ENCODE data around the gene SORCS1. TPM values are rescaled to one million over a fixed set of nuclear protein-coding genes. Genes with fewer than 3 reads are reported as not detected.

The SORCS1 gene
- total RNA-seq, 1 donor from 2014 or later: 1.1 TPM

DNA sequence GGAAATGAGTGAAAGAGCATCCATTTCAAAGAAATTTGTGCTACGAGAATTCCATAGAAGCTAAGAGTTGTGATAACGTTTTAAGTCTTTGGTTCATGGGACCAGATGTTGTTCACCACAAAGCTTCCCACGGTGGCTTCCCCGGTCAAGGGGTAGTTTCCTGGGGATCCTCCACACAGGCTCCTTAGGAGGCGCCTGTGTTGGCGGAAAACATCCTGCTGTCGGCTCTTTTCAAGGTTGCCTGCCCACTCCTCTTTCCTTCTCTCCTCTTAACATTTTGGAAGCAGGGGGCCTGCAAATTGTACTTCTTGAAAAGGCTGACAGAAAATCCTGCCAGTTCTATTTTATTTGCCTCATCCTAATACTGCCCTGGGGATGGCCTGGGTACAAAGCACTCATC lies 398.6 kb downstream of the SORCS1 start:
- no peak overlapping the region for H3K4me3 Mint-ChIP-seq (ENCODE audit: unreplicated experiment)
- Histone ChIP-seq H3K79me2 (ENCODE audit: insufficient read depth, low read length) (no peaks in the 10 kb centered on the region), H3K9ac (ENCODE audit: low read length) (no peak overlapping the region), H4K20me1 (ENCODE audit: insufficient read depth, low read length) (no peaks in the 10 kb centered on the region), H2AFZ (ENCODE audit: low read depth, low read length) (no peak overlapping the region), H3K27me3 (ENCODE audit: insufficient read depth, low read length) (no peaks in the 10 kb centered on the region), H3K9me3 (ENCODE audit: insufficient read depth, low read depth, low read length) (no peaks in the 10 kb centered on the region), H3K4me1 (ENCODE audit: insufficient read depth, low read length) (no peaks in the 10 kb centered on the region), H3K36me3 (ENCODE audit: insufficient read depth, low read length) (no peaks in the 10 kb centered on the region), H3K27ac (ENCODE audit: low read depth, low read length) (no peak overlapping the region), H3K4me2 (ENCODE audit: low read length) (no peak overlapping the region), H3K4me3 (ENCODE audit: insufficient read depth, low read depth, low read length) (no peak overlapping the region)
- no peaks in the 10 kb centered on the region for H3K36me3 Mint-ChIP-seq (ENCODE audit: low read depth, unreplicated experiment)
- H3K9me3 Mint-ChIP-seq (ENCODE audit: unreplicated experiment): no peaks in the 10 kb centered on the region
- FAIRE-seq (no peak), DNase-seq (ENCODE audit: low read depth) (no peak)
- H3K27me3 Mint-ChIP-seq (ENCODE audit: low read depth, unreplicated experiment): no peaks in the 10 kb centered on the region
- H3K4me1 Mint-ChIP-seq (ENCODE audit: low read depth, unreplicated experiment): no peaks in the 10 kb centered on the region
- TF ChIP-seq EZH2 (IDR thresholded peaks at IDR 0.05; ENCODE audit: insufficient read depth, low read length): no peak
- TF ChIP-seq, protein P1, sequence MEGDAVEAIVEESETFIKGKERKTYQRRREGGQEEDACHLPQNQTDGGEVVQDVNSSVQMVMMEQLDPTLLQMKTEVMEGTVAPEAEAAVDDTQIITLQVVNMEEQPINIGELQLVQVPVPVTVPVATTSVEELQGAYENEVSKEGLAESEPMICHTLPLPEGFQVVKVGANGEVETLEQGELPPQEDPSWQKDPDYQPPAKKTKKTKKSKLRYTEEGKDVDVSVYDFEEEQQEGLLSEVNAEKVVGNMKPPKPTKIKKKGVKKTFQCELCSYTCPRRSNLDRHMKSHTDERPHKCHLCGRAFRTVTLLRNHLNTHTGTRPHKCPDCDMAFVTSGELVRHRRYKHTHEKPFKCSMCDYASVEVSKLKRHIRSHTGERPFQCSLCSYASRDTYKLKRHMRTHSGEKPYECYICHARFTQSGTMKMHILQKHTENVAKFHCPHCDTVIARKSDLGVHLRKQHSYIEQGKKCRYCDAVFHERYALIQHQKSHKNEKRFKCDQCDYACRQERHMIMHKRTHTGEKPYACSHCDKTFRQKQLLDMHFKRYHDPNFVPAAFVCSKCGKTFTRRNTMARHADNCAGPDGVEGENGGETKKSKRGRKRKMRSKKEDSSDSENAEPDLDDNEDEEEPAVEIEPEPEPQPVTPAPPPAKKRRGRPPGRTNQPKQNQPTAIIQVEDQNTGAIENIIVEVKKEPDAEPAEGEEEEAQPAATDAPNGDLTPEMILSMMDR (IDR thresholded peaks at IDR 0.05; ENCODE audit: insufficient read depth, low read depth, low read length): no peak
- no peak overlapping the region for H3K27ac Mint-ChIP-seq (ENCODE audit: unreplicated experiment)

DNA sequence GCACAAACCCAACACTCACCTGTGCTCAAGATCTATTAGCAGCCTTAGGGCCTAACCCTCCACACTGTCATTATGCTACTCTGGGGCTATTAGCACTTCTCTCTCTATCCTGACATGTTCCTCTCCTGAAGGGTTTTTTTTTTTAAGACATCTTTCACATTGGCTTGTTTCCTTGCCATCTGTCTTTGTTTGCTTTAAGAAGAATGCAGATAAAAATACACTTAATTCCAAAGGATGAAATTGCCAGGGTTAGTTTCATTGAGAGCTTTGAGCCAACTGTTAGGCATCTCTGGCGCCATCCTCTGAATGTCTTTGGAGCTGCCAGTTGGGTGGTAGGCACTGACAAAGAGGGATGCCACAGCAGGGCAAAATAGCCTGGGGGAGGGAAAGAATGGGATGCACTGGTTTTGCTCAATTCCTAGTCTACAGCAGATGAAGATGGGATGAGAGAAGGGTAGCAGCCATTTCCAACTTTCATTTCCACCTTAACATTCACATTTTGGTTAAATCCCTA lies 399.2 kb downstream of the SORCS1 start:
- Histone ChIP-seq H4K20me1 (ENCODE audit: insufficient read depth, low read length) (no peaks in the 10 kb centered on the region), H3K4me3 (ENCODE audit: insufficient read depth, low read depth, low read length) (no peak overlapping the region), H3K79me2 (ENCODE audit: insufficient read depth, low read length) (no peaks in the 10 kb centered on the region), H3K9me3 (ENCODE audit: insufficient read depth, low read depth, low read length) (no peaks in the 10 kb centered on the region), H3K27me3 (ENCODE audit: insufficient read depth, low read length) (no peaks in the 10 kb centered on the region), H3K4me1 (ENCODE audit: insufficient read depth, low read length) (no peaks in the 10 kb centered on the region), H3K27ac (ENCODE audit: low read depth, low read length) (no peak overlapping the region), H3K36me3 (ENCODE audit: insufficient read depth, low read length) (no peaks in the 10 kb centered on the region), H3K4me2 (ENCODE audit: low read length) (no peak overlapping the region), H3K9ac (ENCODE audit: low read length) (no peak overlapping the region), H2AFZ (ENCODE audit: low read depth, low read length) (no peak overlapping the region)
- H3K27me3 Mint-ChIP-seq (ENCODE audit: low read depth, unreplicated experiment): no peaks in the 10 kb centered on the region
- no peaks in the 10 kb centered on the region for H3K9me3 Mint-ChIP-seq (ENCODE audit: unreplicated experiment)
- no peaks in the 10 kb centered on the region for H3K4me1 Mint-ChIP-seq (ENCODE audit: low read depth, unreplicated experiment)
- TF ChIP-seq, protein P1 (IDR thresholded peaks at IDR 0.05; ENCODE audit: insufficient read depth, low read depth, low read length): no peak
- TF ChIP-seq EZH2 (IDR thresholded peaks at IDR 0.05; ENCODE audit: insufficient read depth, low read length): no peak
- FAIRE-seq (no peak), DNase-seq (ENCODE audit: low read depth) (no peak)
- no peaks in the 10 kb centered on the region for H3K36me3 Mint-ChIP-seq (ENCODE audit: low read depth, unreplicated experiment)
- H3K4me3 Mint-ChIP-seq (ENCODE audit: unreplicated experiment): no peak overlapping the region
- H3K27ac Mint-ChIP-seq (ENCODE audit: unreplicated experiment): no peak overlapping the region

DNA sequence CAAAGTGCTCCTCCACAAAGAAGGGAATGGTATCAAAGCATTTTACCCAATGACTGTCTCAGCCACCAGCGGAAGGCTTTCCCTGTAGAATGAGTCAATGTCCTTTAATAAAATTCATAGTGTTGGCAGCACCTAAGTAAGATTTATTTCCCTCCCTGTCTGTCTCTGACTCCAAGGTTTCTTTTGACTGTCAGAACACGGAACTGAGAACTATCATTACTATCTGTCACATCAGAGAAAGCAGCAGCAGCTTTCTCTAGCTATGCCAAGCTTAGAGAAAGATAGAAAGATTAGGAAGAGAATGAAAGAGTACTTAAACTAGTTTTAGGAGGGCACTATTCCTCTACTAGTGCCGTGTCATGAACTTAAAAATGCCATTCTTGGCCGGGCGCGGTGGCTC lies 400.1 kb downstream of the SORCS1 start:
- no peak overlapping the region for H2AFZ ChIP-seq (ENCODE audit: low read depth, low read length)
- no peaks in the 10 kb centered on the region for H3K9me3 Mint-ChIP-seq (ENCODE audit: unreplicated experiment)

More for the DNA sequence above, 400.1 kb downstream of the SORCS1 start:
- no peaks in the 10 kb centered on the region for H3K27me3 Mint-ChIP-seq (ENCODE audit: low read depth, unreplicated experiment)
- Histone ChIP-seq H3K9ac (ENCODE audit: low read length) (no peak overlapping the region), H3K27ac (ENCODE audit: low read depth, low read length) (no peak overlapping the region), H4K20me1 (ENCODE audit: insufficient read depth, low read length) (no peaks in the 10 kb centered on the region), H3K4me3 (ENCODE audit: insufficient read depth, low read depth, low read length) (no peak overlapping the region), H3K79me2 (ENCODE audit: insufficient read depth, low read length) (no peaks in the 10 kb centered on the region), H3K4me1 (ENCODE audit: insufficient read depth, low read length) (no peaks in the 10 kb centered on the region), H3K27me3 (ENCODE audit: insufficient read depth, low read length) (no peaks in the 10 kb centered on the region), H3K4me2 (ENCODE audit: low read length) (no peak overlapping the region), H3K36me3 (ENCODE audit: insufficient read depth, low read length) (no peaks in the 10 kb centered on the region), H3K9me3 (ENCODE audit: insufficient read depth, low read depth, low read length) (no peaks in the 10 kb centered on the region)
- no peak overlapping the region for H3K4me3 Mint-ChIP-seq (ENCODE audit: unreplicated experiment)
- no peak for FAIRE-seq
- TF ChIP-seq, protein P1 (IDR thresholded peaks at IDR 0.05; ENCODE audit: insufficient read depth, low read depth, low read length): no peak
- TF ChIP-seq EZH2 (IDR thresholded peaks at IDR 0.05; ENCODE audit: insufficient read depth, low read length): no peak
- H3K4me1 Mint-ChIP-seq (ENCODE audit: low read depth, unreplicated experiment): no peaks in the 10 kb centered on the region
- DNase-seq (ENCODE audit: low read depth): no peak
- no peak overlapping the region for H3K27ac Mint-ChIP-seq (ENCODE audit: unreplicated experiment)
- H3K36me3 Mint-ChIP-seq (ENCODE audit: low read depth, unreplicated experiment): no peaks in the 10 kb centered on the region
